HFFc6 (cell line): ENCODE data around the gene PRAMEF10. TPM values are rescaled to one million over a fixed set of nuclear protein-coding genes. Genes with fewer than 3 reads are reported as not detected.
"Not testable (repeated sequence)": the region's sequence is repeated elsewhere in the genome, so short reads cannot be mapped to it uniquely, and the experiment has no call there.

ENCODE experiments used
- DNase-seq: peaks from one replicate; pipeline ENCODE4 v3.0.0-alpha.2; 2018
- H3K27ac Mint-ChIP-seq: 2 replicates; pipeline ENCODE4 v1.8.0; 2020; ENCODE audit warnings: mild to moderate bottlenecking, mixed read lengths
- H3K27me3 Mint-ChIP-seq: 2 replicates; pipeline ENCODE4 v1.8.0; 2021; ENCODE audit warnings: mild to moderate bottlenecking, moderate library complexity, mixed read lengths; ENCODE audit not compliant: insufficient read depth
- H3K36me3 Mint-ChIP-seq: 2 replicates; pipeline ENCODE4 v1.8.0; 2021; ENCODE audit warnings: low read depth, mixed read lengths
- H3K4me1 Mint-ChIP-seq: 2 replicates; pipeline ENCODE4 v1.8.0; 2020; ENCODE audit warnings: low read depth, mixed read lengths
- H3K4me3 Mint-ChIP-seq: 2 replicates; pipeline ENCODE4 v1.8.0; 2020; ENCODE audit warnings: mild to moderate bottlenecking, moderate library complexity, mixed read lengths
- H3K9me3 Mint-ChIP-seq: 2 replicates; pipeline ENCODE4 v1.8.0; 2020; ENCODE audit warnings: mild to moderate bottlenecking, mixed read lengths
- long read RNA-seq: library from polyadenylated mRNA; unstranded; transcript quantifications from one replicate; pipeline ENCODE4 v2.0.0, GENCODE V29; 2019
- total RNA-seq, 6 experiments: library from RNA; stranded (reverse); fragmentation: NEBNext Ultra II Directional; extraction: Animal tissue kit (Norgen Biotek cat#: 25700); gene quantifications; 2 replicates in 1 of 6; 3 replicates in 5 of 6; pipeline ENCODE4 v1.2.3, GENCODE V29; 2021

PRAMEF10 gene
- total RNA-seq: not detected
- long read RNA-seq: 0 reads

GRCh38 chr1:12898170-12898569 lies at the start of gene PRAMEF10:
Gene PRAMEF10, minus strand, starts transcription at chr1:12898270. Its CDS starts 2,423 bp downstream, at chr1:12895847.
- H3K27ac Mint-ChIP-seq, H3K4me1 Mint-ChIP-seq, H3K9me3 Mint-ChIP-seq, DNase-seq, H3K27me3 Mint-ChIP-seq, H3K36me3 Mint-ChIP-seq, H3K4me3 Mint-ChIP-seq: not testable (repeated sequence)

- H3K27ac Mint-ChIP-seq, H3K27me3 Mint-ChIP-seq, H3K4me1 Mint-ChIP-seq, H3K36me3 Mint-ChIP-seq, DNase-seq, H3K4me3 Mint-ChIP-seq, H3K9me3 Mint-ChIP-seq: not testable (repeated sequence)
Observed at GRCh38 chr1:12947480-12947879, 49.4 kb upstream of the PRAMEF10 start, which contains the start of gene PRAMEF6. Gene PRAMEF6, minus strand, starts transcription at chr1:12947580. Its CDS starts 5,062 bp downstream, at chr1:12942518.

- H3K36me3 Mint-ChIP-seq, H3K27me3 Mint-ChIP-seq, H3K9me3 Mint-ChIP-seq, H3K27ac Mint-ChIP-seq, H3K4me3 Mint-ChIP-seq, H3K4me1 Mint-ChIP-seq, DNase-seq: not testable (repeated sequence)
Observed at GRCh38 chr1:12924368-12924767, 26.3 kb upstream of the PRAMEF10 start.

GRCh38 chr1:12921749-12922148 lies 23.7 kb upstream of the PRAMEF10 start:
- H3K27ac Mint-ChIP-seq, DNase-seq, H3K27me3 Mint-ChIP-seq, H3K4me1 Mint-ChIP-seq, H3K36me3 Mint-ChIP-seq, H3K9me3 Mint-ChIP-seq, H3K4me3 Mint-ChIP-seq: not testable (repeated sequence)

GRCh38 chr1:12916310-12916709 lies 18.2 kb upstream of the PRAMEF10 start, which contains the start of gene PRAMEF7:
Gene PRAMEF7, plus strand, starts transcription at chr1:12916610. Its CDS starts 1,083 bp downstream, at chr1:12917693.
- H3K36me3 Mint-ChIP-seq, H3K9me3 Mint-ChIP-seq, DNase-seq, H3K27ac Mint-ChIP-seq, H3K27me3 Mint-ChIP-seq, H3K4me1 Mint-ChIP-seq, H3K4me3 Mint-ChIP-seq: not testable (repeated sequence)

- not testable (repeated sequence) for H3K4me3 Mint-ChIP-seq, H3K9me3 Mint-ChIP-seq, H3K4me1 Mint-ChIP-seq, DNase-seq, H3K36me3 Mint-ChIP-seq, H3K27ac Mint-ChIP-seq, H3K27me3 Mint-ChIP-seq
Observed at GRCh38 chr1:12903793-12904572, 5.9 kb upstream of the PRAMEF10 start.

- not testable (repeated sequence) for H3K36me3 Mint-ChIP-seq, H3K4me3 Mint-ChIP-seq, H3K27ac Mint-ChIP-seq, H3K9me3 Mint-ChIP-seq, H3K27me3 Mint-ChIP-seq, DNase-seq, H3K4me1 Mint-ChIP-seq
Observed at GRCh38 chr1:12899186-12899585, 1.1 kb upstream of the PRAMEF10 start.

GRCh38 chr1:12886101-12886500 lies 12.0 kb downstream of the PRAMEF10 start, which contains the start of gene PRAMEF4:
Gene PRAMEF4, minus strand, starts transcription at chr1:12886201. Its CDS starts 2,807 bp downstream, at chr1:12883394.
- not testable (repeated sequence) for H3K36me3 Mint-ChIP-seq, H3K4me3 Mint-ChIP-seq

GRCh38 chr1:12878453-12878852 lies 19.6 kb downstream of the PRAMEF10 start:
- not testable (repeated sequence) for H3K36me3 Mint-ChIP-seq, H3K4me3 Mint-ChIP-seq, H3K27me3 Mint-ChIP-seq, H3K4me1 Mint-ChIP-seq, DNase-seq, H3K27ac Mint-ChIP-seq, H3K9me3 Mint-ChIP-seq

More at GRCh38 chr1:12886101-12886500, 12.0 kb downstream of the PRAMEF10 start, which contains the start of gene PRAMEF4:
- not testable (repeated sequence) for H3K4me1 Mint-ChIP-seq, H3K27me3 Mint-ChIP-seq, H3K27ac Mint-ChIP-seq, H3K9me3 Mint-ChIP-seq, DNase-seq

- not testable (repeated sequence) for H3K4me3 Mint-ChIP-seq, H3K4me1 Mint-ChIP-seq, H3K27ac Mint-ChIP-seq, H3K27me3 Mint-ChIP-seq, DNase-seq, H3K36me3 Mint-ChIP-seq
- peaks cover 13% of the 10 kb centered on the region for H3K9me3 Mint-ChIP-seq
Observed at GRCh38 chr1:12863131-12863880, 34.8 kb downstream of the PRAMEF10 start.

- not testable (repeated sequence) for H3K4me1 Mint-ChIP-seq, H3K27me3 Mint-ChIP-seq, H3K36me3 Mint-ChIP-seq, H3K27ac Mint-ChIP-seq, DNase-seq, H3K4me3 Mint-ChIP-seq
- peaks cover 29% of the 10 kb centered on the region for H3K9me3 Mint-ChIP-seq
Observed at GRCh38 chr1:12856786-12857185, 41.3 kb downstream of the PRAMEF10 start, which contains the start of gene PRAMEF2. Gene PRAMEF2, plus strand, starts transcription at chr1:12857086. Its CDS starts 1,924 bp downstream, at chr1:12859010.
